D721Med (cell line): Measurements from ENCODE around the gene TMEM117.

ENCODE experiments used
- DNase-seq: peaks from one replicate; pipeline ENCODE4 v3.0.0; 2011; ENCODE audit warnings: low spot score; ENCODE audit not compliant: insufficient read length
- FAIRE-seq: peaks from 2 replicates; lab custom pipeline; 2011; peaks lifted over from hg19 to GRCh38; lab: Jason Lieb, UNC
- CTCF ChIP-seq: IDR thresholded peaks from 2 replicates; pipeline ENCODE4 v1.5.1; 2012; ENCODE audit warnings: mild to moderate bottlenecking, control low read depth; ENCODE audit not compliant: insufficient read depth; ENCODE audit errors: missing control alignments

Gene TMEM117

GRCh38 chr12:43898474-43898873 is 62.6 kb downstream of the TMEM117 start:
- no peak for FAIRE-seq

GRCh38 chr12:43899574-43899973 is 63.7 kb downstream of the TMEM117 start:
- TF ChIP-seq CTCF: no peak
- DNase-seq: no peak
- FAIRE-seq: no peak

More at GRCh38 chr12:43898474-43898873, 62.6 kb downstream of the TMEM117 start:
- no peak for DNase-seq
- no peak for TF ChIP-seq CTCF

GRCh38 chr12:43903686-43904085 is 67.8 kb downstream of the TMEM117 start:
- TF ChIP-seq CTCF: no peak
- DNase-seq (no peak), FAIRE-seq (no peak)

- DNase-seq (no peak), FAIRE-seq (no peak)
- no peak for TF ChIP-seq CTCF
Observed at GRCh38 chr12:43912859-43913258, 77.0 kb downstream of the TMEM117 start.

- no peak for TF ChIP-seq CTCF
- no peak for DNase-seq
- no peak for FAIRE-seq
Observed at GRCh38 chr12:43914391-43914790, 78.5 kb downstream of the TMEM117 start.

- no peak for DNase-seq
- no peak for FAIRE-seq
- TF ChIP-seq CTCF: peak; percentile 27
Observed at GRCh38 chr12:43914923-43915468, 79.1 kb downstream of the TMEM117 start.

GRCh38 chr12:43917896-43918295 is 82.0 kb downstream of the TMEM117 start:
- TF ChIP-seq CTCF: no peak
- FAIRE-seq: no peak
- no peak for DNase-seq
